ENCODE measurements around the gene CPB1.
"Not testable (repeated sequence)": the region's sequence is repeated elsewhere in the genome, so short reads cannot be mapped to it uniquely, and the experiment has no call there.

CPB1 gene

DNA sequence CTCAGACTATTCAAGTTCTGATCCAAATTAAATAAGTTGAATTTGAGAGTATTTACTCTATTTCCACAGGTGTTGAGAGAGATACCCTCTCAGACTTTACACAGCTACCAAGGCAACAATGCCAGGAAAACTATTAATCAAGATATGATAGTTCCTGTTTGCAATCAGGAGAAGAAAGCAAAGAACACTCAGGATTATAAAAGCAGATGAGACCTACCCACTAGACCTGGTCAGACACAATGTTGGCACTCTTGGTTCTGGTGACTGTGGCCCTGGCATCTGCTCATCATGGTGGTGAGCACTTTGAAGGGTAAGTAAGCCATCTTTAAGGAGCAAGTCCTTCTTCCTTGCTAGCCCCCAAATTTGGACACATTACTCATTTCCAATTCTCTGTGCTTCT is at the start of gene CPB1:
Gene CPB1, plus strand, starts transcription at position 227 of the 400 bp plus-strand sequence. Its CDS starts 13 bp downstream, at position 240.
- DNase-seq, result no peak

DNA sequence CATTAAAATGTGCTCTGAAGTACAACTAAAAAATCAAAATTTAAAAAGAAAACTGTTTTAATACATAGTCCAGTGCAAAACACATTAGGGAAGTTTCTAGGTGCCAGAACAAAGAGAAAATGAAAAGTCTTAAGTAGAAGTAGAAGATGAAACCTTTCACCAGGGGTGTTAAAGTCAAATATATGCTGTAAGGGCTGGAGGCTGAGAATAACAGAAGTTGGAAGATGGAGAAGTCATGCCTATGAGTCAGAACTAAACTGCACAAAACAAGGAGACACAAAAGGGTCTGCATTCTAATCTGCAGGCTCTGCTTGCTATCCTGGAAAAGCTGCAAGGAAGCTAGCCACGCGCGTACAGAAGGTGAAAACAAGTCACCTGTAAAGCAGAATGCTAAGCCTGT is 48.7 kb upstream of the CPB1 start:
- DNase-seq, result no peak

DNA sequence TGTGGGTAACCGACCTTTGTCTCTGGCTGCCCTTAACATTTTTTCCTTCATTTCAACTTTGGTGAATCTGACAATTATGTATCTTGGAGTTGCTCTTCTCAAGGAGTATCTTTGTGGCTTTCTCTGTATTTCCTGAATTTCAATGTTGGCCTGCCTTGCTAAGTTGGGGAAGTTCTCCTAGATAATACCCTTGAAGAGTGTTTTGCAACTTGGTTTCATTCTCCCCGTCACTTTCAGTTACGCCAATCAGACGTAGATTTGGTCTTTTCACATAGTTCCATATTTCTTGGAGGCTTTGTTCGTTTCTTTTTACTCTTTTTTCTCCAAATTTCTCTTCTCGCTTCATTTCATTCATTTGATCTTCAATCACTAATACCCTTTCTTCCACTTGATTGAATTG is 42.6 kb upstream of the CPB1 start:
- DNase-seq, result not testable (repeated sequence)

DNA sequence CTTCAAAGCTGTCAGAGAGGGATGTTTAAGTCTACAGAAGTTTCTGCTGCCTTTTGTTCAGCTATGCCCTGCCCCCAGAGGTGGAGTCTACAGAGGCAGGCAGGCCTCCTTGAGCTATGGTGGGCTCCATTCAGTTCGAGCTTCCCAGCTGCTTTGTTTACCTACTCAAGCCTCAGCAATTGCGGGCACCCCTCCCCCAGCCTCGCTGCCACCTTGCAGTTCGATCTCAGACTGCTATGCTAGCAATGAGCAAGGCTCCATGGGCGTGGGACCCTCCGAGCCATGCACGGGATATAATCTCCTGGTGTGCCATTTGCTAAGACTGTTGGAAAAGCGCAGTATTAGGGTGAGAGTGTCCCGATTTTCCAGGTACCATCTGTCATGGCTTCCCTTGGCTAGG is 41.5 kb upstream of the CPB1 start:
- DNase-seq, result not testable (repeated sequence)

DNA sequence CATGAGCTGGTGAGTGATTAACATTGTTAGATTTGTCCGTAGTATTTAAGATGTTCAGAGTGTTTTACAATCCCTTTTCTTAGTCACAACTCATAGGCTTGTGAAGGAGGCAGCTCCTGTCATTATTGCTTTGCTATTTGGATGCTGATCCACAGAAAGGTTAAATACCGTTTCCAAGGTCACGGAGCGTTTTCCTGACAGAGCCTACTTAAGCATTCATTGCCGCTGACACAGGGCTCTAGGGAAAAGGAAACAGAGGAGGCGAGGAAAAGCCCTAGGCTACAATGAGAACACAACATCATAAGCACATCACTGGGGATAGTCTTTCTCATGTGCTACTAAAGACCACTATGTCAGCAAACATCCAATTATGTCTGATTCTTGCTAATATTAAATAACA is 38.5 kb upstream of the CPB1 start:
- DNase-seq, result peak; percentile 90

DNA sequence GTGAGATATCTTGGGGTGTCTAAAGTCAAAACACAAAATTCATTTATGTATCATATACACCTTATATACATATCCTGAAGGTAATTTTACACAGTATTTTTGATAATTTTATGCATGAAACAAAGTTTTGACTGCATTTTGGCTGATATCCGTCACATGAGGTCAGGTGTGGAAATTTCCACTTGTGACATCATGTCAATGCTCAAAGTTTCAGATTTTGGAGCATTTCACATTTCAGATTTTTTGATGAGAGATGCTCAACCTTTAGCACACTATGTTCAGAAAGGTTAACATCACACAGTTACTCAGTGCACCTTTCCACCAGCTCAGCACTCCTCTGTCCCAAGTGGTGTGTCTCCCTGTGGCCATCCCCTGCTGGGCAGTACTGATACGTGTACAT is 37.7 kb upstream of the CPB1 start:
- DNase-seq, result no peak

DNA sequence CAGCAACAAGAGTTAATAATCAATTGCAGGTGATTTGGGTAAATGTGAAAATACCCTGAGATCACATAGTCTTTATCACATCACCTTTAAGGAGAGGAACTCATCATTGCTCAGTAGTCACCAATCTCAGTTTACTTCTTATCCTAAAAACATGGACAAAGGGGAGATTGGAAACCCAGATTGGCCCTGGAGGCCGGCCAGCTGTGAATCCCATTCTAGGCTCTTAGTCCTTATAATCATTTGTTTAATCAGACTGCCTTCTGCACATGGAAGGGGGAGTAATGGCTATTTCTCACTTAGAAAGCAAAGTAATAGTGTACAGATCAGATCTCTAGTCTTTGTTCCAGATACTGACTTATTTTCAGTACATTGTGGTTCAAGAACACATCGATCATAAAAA is 37.2 kb upstream of the CPB1 start:
- no peak for DNase-seq

DNA sequence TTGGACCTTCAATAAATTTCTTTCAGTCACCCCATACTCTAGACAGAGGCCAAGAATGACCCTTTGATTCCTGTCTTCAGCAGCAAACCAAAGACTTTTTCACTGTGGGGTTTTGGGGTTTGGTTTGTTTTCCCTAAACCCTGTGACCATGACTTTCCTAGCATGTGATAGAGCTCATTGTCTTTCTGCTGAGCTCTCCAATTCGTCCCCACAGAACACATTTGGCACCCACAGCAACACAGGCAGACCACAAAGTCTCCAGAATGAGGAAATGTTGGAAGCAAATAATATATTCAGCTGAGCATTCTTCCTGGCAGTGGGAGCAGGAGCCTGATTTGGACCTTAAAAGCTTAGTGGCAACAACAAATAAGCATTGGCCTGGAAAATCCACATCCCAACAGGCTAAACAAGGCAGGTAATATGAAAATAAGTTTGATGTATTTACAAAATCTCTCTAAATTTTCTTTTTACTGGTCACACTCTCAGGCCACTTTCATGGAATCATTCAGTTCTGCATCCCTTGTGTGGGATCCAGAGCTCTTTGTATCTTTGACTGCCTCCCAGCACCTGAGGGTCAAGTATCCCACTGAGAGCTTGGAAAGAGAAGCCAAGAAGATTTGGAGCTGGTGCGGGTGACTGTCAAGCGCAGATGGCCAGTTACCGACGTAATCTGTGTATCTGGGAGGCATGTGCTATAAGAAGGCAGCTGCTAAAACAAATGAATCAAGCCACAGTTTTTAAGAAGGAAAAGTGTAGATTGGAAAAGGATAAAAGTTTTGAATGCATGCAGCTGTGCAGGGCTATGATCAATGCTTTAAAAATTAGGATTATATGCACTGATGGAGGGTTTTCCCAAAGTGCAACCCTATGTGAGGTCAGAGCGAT is 36.5 kb upstream of the CPB1 start:
- DNase-seq, result no peak

DNA sequence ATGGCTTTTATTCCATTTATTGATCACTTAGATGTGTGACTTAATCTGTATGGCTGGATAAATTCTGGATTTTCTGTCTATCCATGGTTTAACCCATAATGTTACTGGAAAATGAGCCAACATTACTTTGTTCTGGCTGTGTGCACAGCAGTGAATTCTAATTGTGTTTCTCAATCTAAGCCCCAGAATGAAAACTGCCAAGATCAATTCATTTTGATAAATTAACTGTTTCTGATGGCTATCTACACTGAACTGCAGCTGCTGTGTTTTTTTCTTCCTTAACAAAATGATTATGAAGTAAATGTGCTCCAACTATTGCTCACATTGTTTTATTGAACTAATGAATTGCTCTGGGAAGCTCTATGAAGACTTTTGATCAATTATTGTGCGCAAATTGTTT is 35.7 kb upstream of the CPB1 start:
- DNase-seq, result no peak

DNA sequence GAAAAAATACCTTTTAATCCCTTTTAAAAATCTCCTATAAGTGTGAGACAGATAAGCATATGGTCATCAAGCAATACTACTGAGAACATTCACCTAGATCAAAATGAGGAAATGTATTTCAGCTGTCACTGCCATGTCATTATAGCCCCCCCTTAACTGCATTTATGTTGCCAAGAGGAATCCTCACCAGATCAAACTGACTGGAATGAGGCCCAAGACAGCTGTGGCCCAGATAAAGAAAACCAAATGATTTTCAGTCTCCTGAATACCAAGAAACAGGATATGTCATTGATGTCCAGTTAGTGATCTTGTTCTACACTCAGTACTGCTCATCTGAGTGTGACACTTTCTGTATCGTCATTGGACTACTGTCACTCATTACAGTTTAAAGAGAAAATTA is 35.1 kb upstream of the CPB1 start:
- no peak for DNase-seq

DNA sequence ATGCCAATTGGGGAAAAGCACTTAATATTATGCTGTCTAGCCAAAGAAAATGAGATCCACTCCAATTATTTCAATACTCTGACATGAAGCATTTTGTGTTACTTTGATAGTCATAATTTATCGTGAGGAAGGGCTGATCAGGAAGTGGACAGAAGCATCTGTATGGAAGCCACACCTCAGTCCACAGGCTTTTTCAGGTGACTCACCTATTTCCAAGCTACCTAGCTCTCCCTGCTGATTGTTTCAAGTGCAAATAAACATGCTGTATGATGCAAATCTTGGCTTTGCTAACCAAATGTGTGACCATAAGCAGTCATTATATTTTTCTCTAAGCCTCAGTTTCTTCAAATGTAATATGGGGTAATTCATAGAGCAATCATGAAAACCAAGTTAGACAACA is 30.8 kb upstream of the CPB1 start:
- DNase-seq, result no peak

DNA sequence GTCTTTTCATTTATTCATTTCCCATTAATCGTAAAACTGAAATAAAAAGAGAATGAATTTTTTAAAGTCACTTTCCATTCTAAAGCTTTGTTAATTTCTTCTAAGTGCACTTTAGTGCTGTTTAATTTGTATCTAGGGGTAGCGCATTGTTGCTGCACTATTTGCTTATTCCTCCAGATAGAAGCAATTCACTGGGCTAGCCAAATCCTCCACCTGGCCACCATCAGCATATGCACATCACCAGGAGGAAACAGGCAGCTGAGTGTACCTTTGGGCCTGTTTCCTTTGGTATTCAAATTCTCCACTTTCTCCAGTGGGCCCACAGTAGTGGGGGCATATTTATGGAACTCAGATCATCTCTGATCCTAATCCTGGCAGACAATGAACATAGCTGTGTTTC is 29.8 kb upstream of the CPB1 start:
- no peak for DNase-seq

DNA sequence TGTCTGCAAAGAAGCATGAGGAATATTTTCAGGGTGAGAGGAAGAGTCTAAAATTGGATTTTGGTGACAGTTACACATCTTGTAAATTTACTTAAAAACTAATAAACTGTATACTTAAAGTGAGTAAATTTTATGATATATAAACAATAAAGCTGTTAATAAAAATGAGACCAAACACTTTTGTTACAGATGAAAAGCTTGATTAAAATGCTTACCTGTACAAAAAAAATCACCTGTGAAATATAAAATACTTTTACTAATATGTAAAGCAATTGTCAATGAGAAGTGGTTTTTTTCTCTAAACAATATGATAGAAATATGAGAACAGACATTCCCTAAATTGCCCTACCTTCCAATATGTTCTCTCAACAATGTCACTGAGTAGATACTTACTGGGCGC is 27.2 kb upstream of the CPB1 start:
- no peak for DNase-seq

DNA sequence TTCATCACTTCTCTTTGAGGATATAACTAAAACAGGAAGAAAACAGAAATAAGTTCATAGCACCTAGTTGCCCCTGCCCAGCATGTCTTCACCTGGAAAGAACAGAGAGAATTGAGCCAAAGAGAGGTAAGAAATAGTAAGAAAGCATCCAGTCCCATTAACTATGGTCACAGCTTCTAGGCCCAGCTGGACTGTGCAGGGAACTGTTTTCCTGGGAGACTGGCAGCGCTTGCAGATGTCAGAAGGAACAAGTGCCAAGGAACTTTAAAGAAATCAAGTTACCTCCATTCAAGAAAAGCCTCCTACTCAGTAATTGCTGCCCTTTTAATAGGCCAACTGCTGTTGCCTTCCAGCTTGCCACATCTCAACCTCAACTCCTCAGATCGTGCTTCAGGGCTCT is 17.8 kb upstream of the CPB1 start:
- DNase-seq, result no peak

DNA sequence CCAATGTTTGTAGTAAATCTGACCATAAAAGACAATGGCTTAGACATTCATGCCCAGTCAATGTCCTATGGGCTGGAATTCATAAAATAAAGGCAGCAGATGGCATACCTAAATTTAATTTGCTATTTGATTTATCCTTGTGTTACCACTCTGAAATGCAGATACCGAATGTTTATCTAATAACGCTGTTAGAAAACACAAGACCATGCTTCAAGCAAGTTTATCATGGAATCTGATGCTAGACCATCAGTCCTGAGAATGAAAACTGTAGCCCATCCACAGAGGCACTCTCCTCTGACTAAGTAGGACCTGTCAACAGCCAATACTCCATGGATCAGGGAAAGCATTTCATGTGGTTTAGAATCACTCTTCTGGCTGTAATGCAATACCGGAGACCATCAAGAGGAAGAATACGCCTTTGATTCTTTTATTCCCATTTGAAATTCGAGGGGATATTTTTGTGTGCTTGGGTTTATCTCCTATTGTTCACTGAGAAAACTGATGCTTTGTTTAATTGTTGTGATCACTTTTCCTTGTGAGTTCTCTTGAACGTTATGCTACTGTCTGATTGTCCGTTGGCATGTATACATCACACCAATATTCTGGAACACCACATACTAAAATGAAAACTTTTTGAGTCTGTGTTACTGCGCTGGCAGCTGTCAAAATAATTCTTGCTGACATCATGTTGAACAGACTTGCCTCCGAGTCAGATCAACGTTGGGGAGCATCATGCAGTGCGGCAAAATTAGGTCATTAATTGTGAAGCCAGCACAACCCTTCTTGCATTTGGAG is 12.1 kb upstream of the CPB1 start:
- DNase-seq, result no peak

DNA sequence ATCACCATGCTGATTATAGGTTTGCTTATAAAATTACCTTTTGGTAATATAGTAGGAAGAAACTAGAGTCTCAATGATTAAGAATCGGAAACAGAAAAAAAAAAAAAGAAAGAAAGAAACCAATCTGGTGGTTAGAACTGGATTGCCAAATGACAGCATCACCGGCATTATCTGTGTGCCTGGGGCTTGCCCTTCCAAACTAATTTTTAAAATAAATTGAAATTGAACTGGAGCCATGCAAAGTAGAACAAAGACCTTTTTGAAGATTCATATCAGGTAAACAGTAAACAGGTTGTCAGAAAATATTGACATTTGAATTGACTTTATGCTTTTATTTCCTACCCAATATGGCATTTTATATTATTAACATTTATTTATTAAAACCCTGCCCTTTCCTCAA is 11.2 kb upstream of the CPB1 start:
- DNase-seq, result no peak

DNA sequence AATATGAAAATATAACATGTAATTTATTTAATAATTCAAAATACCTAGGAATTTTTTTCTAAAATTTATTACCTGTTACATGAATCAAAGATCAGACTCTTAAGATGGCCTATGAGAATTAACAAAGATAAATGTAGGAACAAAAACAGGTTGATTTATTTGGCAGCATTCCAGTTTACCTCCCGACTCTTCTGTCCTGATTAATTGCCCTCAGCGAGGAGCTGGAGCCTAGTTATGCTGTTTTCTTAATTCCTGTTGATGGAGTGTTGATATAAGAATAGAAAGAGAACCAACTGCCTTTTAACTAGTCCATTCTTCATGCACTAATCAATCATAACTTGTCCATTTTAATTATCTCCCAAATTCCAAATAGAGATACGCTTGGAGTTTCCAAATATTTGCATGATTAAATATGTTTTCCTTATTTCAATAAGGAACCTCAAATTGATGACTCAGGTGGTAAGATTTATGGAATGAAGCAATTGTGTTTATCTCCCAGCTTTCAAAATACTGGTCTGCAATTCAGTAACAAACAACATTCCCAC is 10.6 kb upstream of the CPB1 start:
- no peak for DNase-seq

DNA sequence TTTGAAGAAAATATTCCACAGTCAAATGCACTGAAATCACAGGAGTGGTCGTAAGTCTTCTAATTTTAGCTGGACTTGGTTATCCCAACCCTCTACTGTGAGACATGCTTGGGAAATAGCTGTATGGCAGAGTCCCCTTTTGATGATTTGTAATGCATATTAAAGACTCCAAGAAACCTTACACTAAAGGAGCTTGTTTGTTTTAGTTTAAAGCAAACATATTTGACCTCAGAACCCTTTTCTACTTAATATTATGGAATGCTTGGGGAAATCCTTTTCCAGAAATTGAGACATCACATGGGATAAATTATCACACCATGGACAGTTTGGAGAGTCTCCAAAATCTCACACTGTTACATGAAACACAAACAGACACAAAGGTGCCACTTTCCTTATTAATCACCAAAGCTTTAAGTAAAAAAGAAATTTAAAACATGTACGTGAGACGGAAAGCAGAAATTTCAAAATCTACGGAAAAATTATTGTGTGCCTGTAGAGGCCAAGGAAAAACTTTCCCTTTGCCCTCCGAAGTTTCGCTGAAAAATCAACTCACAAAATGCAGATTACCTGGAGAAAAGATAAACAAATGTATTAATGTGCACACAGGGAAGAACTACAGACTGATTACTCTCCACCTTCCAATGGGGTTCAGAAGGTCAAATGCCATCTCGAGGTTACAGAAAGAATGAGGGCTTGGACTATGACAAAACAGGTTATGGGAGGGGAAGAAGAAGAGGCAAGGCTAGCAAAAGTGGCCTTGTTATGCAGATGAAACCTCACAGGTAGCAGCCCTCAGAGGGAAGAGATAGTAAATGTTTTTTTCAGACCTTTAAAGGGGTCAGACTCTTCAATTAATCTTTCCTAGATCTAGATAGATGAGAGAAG is 7.0 kb upstream of the CPB1 start:
- no peak for DNase-seq

DNA sequence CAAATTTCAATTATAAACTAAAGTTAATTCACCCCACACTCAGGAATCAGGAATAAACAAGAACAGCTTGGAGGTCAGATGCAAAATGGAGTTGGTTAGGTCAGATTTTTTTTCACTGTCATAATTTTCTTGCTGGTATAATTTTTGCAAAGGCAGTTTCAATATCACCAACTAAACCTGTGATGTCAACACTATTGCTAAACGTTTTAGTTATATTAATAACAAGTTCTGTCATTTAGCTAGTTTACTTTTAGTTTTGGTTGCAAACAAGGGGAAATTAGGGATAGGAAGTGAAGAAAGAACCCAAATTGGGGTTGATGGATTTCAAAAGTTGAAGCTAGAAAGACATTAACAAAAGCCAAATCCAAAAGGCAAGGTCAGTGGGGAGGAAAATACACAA is 4.6 kb upstream of the CPB1 start:
- DNase-seq, result no peak

DNA sequence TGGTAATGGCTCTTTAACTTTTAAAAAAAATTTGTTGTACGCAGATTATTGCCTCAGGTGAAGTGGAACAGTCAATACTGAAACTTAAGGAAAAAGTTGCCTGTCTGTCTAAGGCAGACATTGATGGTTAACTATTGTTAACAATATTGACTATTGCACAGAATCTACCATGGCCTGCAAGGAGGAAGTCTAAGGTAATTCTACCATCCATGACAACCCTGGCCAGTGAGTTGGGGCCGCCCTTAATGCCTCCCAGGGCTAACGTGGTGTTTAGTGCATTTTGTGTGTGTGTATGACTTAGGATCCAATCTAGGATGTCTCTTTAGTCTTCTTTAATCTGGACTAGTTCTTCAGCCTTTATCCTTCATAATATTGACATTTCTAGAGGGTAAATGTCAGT is 2.1 kb upstream of the CPB1 start:
- no peak for DNase-seq

DNA sequence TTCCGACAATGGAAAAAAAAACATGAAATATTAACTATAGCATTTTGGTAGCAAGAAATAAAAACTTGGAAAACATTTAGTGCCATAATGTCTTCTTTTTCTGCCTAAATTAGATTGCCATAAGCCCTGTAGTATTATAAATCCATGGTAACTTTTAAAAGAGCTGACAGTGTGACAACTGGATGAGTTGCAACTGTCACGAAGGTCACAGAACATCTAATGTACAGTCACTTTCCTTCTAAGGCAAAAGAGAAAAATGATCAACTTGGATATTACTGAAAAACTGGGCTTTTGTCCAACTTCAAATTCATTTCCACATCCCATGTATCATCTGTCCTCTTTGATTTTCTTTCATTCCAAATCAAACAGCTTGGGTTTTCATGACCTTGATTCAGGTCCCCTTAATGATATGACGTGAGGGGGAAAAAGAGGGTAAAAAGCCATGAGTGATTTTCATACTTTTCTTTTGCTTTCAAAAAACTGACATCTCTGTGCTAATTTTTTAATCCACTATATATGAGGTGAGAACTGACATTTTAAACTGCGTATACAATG is 602 bp downstream of the CPB1 start:
- no peak for DNase-seq

DNA sequence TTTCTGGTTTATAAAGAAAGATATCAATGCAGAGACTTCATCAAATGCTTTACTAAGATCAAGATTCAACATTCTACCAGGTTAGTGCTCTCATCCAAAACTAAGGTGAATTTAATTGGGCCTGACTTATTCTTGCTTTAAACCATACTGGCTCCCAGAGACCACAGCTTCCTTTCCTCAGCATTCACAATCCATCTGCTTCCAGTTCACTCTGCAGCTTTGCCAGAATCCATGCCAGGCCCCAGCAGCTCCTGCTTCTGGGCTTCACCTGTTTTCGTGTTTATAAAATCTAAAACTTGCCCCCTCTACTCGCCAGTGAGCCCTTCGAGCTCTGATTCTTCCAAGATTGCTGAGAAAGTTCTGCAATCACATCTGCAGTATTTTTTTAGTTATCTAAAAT is 2.3 kb downstream of the CPB1 start:
- no peak for DNase-seq

DNA sequence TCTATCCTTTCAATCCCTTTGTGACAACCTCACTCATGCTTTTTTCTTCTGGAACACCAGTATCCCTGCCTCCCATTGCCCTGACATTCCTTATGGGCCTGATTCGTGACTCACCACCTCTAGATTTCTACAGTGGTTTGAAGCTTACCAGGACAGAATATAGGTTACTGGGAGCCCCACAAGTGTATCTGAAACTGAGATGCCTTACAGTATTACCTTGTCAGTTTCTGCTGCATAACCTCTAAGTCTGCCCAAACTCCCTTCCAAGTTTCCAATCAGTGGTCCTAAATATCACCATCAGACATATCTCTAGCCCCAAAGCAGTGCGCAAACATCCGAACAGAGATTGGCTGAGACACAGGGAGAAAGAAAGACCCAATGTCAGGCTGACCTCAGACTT is 5.6 kb downstream of the CPB1 start:
- DNase-seq, result peak; percentile 48
